Measurements from ENCODE around the gene GET4.
"Not testable (repeated sequence)": the region's sequence is repeated elsewhere in the genome, so short reads cannot be mapped to it uniquely, and the experiment has no call there.

GET4 gene

DNA sequence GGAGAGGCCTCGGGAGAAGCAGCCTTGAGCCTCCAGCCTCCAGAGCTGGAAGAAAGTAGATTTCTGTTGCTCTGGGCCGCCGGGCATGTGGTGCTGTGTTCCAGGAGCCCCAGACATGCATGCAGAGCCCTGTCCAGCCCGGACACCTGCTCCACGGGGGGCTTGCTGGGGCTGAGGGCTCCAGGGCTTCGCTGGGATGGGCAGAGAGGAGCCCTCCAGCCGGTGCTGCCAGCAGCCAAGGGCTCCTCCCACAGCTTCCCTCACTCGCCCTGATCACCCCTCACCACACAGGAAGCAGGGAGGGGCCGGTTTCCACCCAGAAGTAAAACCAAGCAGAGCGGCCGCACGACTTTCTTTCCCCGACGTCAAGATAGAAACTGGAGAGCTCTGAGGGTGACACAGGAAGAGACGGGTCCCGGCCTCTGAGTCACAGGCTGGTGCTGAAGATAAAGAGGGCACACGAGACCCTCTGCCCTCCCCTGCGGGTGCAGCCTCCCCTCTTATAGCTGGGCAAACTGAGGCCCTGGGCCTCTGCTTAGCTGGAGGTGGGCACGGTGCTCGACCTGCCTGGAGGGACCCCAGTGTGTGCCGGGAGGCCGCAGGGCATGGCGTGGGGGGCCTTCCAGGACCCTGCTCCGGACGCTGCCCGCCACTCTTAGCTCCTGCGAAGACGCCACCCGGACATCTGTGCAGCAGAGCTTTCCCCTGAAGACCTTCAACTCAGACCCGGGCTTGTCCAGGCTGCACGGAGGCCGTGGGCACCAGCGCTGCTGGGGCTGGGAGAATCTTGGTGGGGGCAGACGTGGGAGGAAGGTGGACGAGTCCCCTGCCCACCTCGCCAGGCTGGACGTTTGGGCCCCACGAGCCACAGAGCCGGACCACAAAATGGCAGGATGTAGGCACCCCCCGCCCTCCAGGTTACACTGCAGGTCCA lies 47.0 kb downstream of the GET4 start:
- TF ChIP-seq, protein P1, sequence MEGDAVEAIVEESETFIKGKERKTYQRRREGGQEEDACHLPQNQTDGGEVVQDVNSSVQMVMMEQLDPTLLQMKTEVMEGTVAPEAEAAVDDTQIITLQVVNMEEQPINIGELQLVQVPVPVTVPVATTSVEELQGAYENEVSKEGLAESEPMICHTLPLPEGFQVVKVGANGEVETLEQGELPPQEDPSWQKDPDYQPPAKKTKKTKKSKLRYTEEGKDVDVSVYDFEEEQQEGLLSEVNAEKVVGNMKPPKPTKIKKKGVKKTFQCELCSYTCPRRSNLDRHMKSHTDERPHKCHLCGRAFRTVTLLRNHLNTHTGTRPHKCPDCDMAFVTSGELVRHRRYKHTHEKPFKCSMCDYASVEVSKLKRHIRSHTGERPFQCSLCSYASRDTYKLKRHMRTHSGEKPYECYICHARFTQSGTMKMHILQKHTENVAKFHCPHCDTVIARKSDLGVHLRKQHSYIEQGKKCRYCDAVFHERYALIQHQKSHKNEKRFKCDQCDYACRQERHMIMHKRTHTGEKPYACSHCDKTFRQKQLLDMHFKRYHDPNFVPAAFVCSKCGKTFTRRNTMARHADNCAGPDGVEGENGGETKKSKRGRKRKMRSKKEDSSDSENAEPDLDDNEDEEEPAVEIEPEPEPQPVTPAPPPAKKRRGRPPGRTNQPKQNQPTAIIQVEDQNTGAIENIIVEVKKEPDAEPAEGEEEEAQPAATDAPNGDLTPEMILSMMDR (IDR thresholded peaks at IDR 0.05; ENCODE audit: low read depth, low read length): no peak
- no peak for DNase-seq (ENCODE audit: extremely low read depth, low read depth)

DNA sequence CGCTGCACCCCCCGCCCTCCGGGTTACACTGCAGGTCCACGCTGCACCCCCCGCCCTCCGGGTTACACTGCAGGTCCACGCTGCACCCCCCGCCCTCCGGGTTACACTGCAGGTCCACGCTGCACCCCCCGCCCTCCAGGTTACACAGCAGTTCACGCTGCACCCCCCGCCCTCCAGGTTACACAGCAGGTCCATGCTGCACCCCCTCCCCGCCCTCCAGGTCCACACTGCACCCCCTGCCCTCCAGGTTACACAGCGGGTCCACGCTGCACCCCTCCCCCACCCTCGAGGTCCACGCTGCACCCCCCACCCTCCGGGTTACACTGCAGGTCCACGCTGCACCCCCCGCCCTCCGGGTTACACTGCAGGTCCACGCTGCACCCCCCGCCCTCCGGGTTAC lies 47.7 kb downstream of the GET4 start:
- DNase-seq (ENCODE audit: extremely low read depth, low read depth): not testable (repeated sequence)

DNA sequence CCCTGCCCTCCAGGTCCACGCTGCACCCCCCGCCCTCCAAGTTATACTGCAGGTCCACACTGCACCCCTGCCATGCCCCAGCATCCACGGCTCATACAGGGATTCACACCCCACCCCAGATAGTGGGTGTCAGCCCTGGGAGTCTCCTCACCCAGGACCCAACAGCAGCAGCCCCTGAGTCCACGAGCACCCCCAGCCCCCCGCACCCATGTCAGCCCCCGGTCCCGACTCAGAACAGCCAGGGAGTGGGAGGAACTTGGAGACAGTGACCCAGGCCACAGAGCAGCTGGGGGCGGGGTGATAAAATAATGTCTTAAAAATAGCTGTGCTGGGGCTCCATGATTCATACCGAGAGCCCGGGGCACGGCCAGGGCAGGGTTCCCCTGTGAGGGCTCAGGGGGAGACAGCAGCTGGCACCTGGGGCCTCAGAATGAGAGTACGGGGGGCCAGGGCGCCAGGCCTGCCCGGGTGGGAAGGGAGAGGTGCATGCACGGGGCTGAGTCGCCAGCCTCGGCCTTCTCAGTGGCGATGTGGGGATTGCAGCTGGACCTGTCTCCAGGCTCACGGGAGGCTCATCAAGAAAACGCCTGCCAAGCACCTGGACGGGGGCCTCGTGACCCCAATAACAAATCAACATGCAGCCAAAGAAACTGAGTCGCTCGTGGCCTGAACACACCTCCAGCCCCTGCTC lies 48.3 kb downstream of the GET4 start:
- DNase-seq (ENCODE audit: extremely low read depth, low read depth): no peak
- TF ChIP-seq, protein P1 (IDR thresholded peaks at IDR 0.05; ENCODE audit: low read depth, low read length): no peak

DNA sequence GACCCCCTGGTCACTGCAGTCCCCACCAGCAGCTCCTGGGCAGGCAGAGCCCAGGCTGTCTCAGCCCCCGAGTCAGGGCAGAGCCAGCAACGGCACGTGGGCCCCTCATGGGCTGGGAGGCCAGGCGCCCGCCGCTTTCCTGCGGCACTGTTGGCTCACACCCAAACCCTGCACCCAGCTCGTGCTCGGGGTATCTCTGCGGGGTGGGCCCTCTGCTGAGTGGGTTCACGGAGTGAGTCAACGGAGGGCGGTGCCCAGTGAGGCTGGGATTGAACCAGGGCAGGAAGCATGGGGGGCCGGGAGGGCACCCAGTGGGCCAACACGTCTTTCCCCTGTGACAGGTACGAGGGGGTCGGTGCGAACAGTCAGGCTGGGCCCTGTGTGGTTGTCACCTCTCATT lies 49.2 kb downstream of the GET4 start:
- TF ChIP-seq, protein P1 (IDR thresholded peaks at IDR 0.05; ENCODE audit: low read depth, low read length): no peak
- no peak for DNase-seq (ENCODE audit: extremely low read depth, low read depth)

DNA sequence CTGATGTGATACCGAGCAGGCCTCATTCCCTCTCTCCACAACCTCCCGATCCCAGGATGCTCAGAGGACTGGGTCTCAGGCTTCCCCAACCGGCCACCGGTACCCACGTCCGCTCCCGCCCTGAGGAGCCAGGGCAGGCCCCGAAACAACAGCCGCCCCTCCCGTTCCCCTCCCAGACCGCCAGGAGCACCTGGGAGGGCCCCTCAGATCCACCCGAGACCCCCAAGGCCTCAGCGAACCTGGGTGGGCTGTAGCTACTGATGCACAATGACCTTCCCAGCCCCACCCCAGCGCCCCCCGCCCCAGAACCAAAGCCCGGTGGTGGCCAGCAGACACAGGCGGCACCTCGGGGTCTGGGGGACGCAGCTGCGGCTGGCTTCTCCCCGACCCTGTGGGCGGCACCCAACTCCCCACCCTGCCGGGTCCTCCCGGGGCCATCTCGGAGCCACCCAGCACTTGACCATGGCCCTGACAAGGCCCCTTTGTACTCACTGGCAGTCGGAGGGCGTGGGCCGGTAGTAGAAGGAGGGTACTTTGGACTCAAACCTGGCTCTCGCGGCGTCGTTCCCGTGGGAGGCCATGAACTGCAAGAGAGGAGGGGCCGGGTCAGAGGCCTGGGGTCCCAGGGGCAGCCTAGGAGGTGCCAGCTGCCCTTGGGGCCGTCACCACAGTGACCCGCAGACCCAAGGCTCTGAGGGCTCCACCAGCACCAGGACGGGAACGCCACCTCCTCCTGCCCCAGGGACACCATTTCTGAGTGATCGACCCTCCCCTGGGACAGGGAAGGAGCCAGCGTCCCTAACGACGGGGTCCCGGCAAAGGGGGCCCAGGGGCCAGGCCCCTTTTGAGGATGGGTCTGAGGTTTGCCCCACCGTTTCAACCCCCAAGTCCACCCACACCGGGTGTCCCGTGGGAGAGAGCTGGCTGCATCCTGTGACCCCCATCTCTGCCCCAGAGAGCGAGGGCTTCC lies 50.0 kb downstream of the GET4 start:
- DNase-seq (ENCODE audit: extremely low read depth, low read depth): no peak
- TF ChIP-seq, protein P1 (IDR thresholded peaks at IDR 0.05; ENCODE audit: low read depth, low read length): no peak

DNA sequence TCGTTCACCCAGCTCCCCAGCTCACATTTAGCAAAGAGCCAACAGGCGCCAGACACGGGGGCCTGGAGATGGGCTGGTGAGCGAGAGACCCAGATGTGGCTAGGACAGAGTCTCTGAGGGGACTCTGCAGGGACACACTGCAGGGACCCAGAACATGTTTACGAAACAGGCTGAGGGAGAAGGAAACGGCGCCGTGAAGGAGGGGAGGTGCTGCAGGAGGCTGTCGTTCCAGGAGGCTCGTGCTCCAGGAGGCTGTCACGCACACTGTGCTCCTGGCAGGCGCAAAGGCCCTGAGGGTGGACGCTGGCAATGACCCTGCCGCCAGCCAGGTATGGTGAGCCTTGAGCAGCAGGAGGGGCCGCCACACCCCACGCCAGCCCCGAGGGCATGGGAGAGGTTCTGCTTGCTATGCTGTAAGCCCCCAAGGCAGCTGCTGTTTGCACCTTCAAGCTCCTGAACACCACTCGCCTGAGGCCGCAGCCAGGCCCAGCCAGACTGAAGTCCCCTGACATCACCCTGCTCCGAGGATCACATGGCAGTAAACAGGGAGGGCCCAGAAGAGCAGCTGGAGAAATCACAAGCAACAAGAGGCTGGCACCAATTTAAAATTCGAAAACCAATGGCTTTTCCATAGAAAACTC lies 50.8 kb downstream of the GET4 start:
- TF ChIP-seq, protein P1 (IDR thresholded peaks at IDR 0.05; ENCODE audit: low read depth, low read length): no peak
- no peak for DNase-seq (ENCODE audit: extremely low read depth, low read depth)

DNA sequence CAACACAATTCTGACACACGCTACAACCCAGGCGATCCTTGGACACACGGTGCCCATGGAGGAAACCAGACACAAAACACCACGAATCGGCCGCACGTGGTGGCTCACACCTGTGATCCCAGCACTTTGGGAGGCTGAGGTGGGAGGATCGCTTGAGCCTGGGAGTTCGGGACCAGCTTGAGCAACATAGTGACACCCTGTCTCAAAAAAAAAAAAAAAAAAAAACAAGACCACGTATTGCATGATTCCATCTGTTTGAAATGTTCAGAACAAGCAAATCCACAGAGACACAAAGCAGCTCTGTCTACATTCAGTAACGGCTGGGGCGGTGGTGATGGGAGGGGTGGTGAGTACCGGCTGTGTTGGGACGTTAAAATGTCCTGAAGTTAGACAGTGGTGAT lies 53.0 kb downstream of the GET4 start:
- TF ChIP-seq, protein P1 (IDR thresholded peaks at IDR 0.05; ENCODE audit: low read depth, low read length): no peak
- no peak for DNase-seq (ENCODE audit: extremely low read depth, low read depth)

Data from AG09319 (cell line).